Testis (tissue), 2 donors: ENCODE data around the gene KIR2DL4.
"Not testable (repeated sequence)": the region's sequence is repeated elsewhere in the genome, so short reads cannot be mapped to it uniquely, and the experiment has no call there.

ENCODE experiments used
- CTCF ChIP-seq, 3 experiments: fragments of 450-650 bp in 2 of 3; fragments of 200-600 bp in 1 of 3; sonication (generic) in 1 of 3; IDR thresholded peaks; one replicate each; pipeline ENCODE4 v1.5.1; 2016 to 2019; ENCODE audit warnings: antibody characterized with exemption in 3 of 3, mild to moderate bottlenecking in 2 of 3, moderate library complexity in 1 of 3
- POLR2A ChIP-seq: fragments of 450-650 bp; IDR thresholded peaks from one replicate; pipeline ENCODE4 v1.6.1; 2017; ENCODE audit warnings: antibody characterized with exemption, mild to moderate bottlenecking, moderate library complexity

GRCh38 chr19:54756204-54757110 lies 47.0 kb upstream of the KIR2DL4 start:
- not testable (repeated sequence) for TF ChIP-seq POLR2A; CTCF (IDR thresholded peaks at IDR 0.05)
